HG03097 (cell line): ENCODE results near the gene GPR150.
A peak's percentile ranks its signal among the peaks of the same experiment; 100 is the strongest.
"Not testable (repeated sequence)": the region's sequence is repeated elsewhere in the genome, so short reads cannot be mapped to it uniquely, and the experiment has no call there.

Experiments used
- ATAC-seq: cut with Tn5 transposase; IDR thresholded peaks from one replicate; pipeline ENCODE4 v1.9.1; 2021; ENCODE audit not compliant: unreplicated experiment, low FRiP score

GPR150 gene

DNA sequence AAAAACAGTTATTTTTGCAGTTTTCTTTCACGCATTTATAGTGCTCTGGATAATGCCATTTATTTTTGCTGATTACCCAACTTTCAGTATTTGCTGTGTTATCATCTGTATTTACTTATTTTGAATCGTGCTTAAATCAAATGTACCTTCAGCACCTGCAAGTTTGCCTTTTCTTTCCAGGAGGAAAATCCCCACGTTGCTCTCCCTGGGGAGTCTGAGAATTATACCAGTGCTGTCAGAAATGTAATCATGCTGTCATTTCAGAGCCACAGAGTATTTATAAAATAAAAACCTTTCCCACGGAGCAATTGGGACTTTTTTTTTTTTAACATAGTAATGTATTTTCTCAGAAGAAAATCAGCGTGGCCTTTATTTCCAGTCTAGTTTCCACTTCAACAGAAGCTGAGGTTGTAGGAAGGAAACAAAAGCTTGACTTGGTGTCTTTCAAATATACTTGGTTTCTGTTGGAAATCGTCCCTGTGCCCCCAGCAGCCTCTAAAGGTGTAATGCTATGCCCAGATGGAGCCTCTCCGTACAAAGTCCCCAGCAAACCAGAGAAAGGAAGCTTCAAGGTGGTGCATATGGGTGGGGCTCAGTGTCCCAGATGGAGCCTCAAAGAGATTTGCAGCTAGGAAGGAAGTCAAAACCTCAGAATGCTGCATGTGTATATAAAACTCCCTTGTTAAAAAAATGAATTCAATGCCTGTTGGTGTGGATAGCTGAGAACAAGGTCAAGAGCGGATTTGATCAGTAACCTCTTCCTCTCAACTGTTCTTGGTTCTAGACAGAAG lies 2.1 kb downstream of the GPR150 start:
- no peak for ATAC-seq

DNA sequence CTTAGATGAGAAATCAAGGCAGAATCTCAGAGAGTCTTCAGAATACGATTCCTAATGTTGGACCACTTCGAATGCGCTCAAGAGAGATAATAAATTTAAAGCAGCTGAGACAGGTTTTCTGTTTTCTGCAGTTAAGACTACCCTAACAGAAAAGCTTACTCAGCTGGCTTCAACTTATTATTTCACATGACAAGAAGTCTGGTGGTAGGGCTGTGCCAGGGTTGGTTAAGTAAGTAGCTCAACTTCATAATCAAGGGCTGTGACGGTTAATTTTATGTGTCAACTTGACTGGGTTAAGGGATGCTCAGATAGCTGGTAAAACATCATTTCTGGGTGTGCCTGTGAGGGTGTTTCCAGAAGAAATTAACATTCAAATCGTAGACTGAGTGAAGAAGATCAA lies 3.8 kb downstream of the GPR150 start:
- ATAC-seq = no peak

DNA sequence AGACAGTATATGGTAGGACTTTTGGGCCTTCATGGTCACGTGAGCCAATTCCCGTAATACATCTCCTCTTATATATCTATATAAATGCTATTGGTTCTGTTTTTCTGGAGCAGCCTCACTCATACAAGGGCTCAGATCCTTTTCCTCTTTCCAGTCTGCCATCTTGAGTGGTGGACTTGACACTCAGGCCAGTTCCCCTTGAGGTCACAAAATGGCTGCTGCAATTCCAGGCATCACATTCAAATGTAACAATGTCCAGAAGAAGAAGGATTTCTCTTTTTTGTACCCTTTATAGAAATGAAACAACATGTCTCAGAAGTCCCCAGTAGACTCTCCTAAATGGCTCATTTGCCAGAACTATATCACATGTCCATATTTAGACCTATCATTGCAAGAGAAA lies 4.5 kb downstream of the GPR150 start:
- ATAC-seq = no peak

DNA sequence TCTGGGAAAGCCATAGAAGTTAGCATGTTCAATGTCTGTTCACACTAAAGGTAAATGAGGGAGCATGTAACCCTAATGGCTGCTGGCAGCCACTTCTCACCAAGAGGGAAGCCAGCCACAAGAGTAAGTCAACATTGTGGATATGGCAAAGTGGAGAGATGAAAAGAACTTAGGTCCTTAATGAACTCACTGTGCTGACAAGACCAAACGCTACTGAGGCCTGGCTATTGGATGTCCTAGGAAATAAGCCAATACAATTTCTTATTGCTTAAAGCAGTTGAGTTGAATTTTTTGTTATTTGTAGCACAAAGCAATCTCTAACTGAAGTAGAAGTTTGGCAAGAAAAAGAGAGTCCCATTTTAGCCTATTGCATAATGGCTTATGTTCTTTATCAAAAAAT lies 6.8 kb downstream of the GPR150 start:
- ATAC-seq = no peak

DNA sequence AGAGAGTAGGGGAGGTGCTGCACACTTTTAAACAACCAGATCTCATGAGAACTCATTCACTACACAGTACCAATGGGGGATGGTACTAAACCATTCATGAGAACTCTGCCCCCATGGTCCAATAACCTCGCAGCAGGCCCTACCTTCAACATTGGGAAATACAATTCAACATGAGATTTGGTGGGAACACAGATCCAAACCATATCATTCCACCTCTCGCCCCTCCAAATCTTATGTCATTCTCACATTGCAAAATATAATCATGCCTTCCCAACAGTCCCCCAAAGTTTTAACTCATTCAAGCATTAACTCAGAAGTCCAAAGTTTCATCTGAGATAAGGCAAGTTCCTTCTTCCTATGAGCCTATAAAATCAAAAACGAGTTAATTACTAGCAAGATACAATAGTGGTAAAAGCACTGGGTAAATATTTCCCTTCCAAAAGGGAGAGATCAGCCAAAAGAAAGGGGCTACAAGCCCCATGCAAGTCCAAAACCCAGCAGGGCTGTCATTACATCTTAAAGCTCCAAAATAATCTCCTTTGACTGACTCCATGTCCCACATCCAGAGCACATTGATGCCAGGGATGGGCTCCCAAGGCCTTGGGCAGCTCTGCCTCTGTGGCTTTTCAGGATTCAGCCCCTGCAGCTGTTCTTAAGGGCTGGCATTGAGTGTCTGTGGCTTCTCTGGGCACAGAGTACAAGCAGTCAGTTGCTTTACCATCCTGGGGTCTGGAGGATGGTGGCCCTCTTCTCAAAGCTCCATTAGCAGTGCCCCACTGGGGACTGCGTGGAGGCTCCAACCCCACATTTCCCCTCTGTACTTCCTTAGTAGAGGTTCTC lies 8.3 kb downstream of the GPR150 start:
- no peak for ATAC-seq

DNA sequence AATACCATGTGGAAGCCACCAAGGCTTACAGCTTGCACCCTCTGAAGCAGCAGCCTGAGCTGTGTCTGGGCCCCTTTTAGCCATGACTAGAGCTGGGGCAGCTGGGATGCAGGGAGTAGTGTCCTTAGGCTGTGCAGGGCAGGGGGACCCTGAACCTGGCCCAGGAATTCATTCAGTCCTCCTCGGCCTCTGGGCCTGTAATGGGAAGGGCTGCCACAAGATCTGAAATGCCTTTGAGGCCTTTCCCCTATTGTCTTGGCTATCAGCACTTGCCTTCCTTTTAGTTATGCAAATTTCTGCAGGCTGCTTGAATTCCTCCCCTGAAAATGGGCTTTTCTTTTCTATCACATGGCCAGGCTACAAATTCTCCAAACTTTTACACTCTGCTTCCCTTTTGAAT lies 9.0 kb downstream of the GPR150 start:
- no peak for ATAC-seq

DNA sequence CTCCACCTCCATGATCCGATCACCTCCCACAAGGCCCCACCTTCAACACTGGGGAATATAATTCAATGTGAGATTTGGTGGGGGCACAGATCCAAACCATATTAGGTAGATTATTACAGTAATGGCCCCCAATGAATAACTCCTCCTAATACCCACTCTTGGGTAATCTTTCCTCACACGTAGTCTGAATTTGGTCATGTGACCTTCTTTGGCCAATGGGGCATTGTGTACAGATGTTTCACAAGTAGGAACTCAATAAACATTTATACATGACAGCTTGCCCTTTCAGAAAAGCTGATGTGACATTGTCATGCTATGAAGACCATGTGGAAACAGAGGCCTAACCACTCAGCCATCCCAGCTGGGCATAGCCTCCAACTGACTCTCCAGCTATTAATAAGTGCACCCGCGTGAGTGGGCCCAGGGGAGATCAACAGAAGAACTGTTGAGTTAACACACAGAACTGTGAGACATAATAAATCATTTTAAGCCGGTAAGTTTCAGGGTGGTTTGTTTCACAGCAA lies 10.6 kb downstream of the GPR150 start:
- no peak for ATAC-seq

DNA sequence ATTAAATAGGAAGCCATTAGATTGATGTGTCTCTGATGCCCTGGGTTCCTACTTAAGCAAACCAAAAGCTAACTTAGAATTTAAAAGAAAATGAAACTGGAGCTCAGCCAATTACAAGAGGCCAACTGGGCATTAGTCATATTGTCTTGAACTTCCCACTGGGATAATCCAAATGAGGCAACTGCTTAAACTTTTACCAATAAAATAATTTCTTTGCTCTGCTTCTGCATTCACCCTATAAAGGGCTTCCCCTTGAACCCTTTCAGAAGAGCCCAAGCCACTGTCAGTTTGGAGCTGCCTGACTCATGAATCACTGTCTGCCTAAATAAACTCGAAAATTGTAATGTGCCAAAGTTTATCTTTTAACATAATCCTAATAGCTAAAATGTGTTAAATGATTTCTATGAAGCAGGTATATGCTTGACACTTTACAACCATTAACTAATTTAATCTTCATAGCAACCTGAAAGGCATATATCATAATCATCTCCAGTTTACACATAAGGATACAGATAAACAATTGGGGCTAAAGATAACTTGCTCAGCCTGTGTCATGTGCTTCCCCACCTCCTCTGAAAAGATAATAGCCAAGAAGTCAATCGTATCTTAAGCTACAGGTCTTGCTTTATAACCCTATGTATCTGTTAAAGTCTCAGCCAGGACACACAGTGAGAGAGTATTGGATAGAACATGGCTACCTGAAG lies 11.5 kb downstream of the GPR150 start:
- ATAC-seq = no peak

DNA sequence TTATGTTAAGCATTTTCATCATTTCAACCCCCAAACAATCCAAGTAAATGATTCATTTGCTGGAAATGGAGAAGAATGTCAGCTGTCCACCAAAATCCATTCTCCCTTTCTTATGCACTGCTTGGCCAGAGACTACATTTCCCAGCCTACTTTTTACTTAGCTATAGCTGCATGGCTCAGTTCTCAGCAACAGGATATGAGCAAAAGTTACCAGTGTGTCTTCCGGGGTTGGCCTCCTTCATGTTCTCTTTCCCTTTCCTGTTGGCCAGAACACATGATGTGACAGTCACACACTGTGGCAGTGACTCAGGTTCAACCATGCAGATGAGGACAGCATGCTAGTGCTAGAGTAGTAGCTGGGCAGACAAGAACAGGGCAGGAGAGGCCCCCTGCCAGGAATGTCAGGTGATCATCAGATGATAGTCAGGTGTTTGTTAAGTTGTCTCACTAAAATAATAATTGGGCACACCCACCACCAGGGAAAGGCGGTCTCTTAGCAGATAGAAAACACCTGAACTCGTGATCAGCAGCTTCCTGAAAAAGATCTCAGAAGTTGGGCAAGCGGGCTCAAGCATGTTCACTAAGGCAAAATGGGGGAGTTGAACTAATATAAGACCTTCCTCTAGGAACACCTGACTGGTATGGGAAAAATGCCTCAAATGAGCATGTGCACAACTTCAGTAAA lies 12.2 kb downstream of the GPR150 start:
- ATAC-seq = peak; percentile 84

DNA sequence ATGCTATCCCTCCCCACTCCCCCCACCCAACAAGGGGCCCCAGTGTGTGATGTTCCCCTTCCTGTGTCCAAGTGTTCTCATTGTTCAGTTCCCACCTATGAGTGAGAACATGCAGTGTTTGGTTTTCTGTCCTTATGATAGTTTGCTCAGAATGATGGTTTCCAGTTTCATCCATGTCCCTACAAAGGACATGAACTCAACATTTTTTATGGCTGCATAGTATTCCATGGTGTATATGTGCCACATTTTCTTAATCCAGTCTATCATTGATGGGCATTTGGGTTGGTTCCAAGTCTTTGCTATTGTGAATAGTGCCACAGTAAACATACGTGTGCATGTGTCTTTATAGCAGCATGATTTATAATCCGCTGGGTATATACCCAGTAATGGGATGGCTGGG lies 13.1 kb downstream of the GPR150 start:
- ATAC-seq = not testable (repeated sequence)

DNA sequence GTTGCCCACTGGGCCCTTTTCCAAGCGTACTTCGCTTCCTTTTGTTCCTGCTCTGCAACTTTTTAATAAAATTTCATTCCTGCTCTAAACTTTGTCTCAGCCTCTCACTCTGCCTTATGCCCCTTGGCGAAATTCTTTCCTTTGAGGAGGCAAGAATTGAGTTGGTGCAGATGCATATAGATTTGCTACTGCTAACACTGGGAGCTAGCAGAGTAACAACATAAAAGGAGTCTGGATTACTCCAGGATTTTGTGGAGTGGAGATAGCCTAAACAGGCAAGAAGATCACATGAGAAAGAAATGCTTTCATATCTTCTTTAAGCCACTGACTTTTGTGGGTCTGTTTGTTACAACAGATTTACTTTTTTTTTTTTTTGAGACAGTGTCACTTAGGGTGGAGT lies 13.8 kb downstream of the GPR150 start:
- no peak for ATAC-seq

DNA sequence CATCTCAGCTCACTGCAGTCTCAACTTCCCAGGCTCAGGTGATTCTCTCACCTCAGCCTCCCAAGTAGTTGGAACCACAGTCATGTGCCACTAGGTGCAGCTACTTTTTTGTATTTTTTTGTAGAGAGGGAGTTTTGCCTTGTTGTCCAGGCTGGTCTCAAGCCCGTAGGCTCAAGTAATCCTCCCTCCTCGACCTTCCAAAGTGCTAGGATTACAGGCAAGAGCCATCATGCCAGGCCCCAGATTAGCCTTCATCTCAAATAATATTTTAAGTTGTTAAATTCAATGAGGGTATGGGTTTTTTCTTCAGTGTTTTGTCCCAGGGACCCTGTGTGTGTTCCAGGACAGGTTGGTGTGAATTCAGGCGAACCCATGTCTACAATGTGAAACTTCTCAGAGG lies 14.2 kb downstream of the GPR150 start:
- ATAC-seq = no peak

DNA sequence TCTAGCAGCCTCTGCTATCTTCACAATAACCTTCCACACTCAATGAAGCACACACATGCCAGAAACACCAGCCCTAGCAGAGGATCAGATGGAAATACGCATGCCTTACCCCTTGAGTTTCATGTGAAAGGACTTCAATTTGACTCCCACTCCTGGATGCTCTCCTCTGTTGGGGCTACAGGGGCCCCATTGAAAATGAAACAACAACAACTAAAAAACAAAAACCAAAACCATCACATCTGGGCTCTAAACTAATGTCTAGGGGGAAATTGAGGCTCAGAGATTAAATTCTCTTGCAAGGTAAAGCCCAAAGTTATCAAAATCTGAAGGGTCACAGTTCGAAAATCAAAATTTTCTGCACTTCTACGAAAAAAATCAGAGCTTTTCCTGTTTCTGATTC lies 18.7 kb downstream of the GPR150 start:
- ATAC-seq = no peak

DNA sequence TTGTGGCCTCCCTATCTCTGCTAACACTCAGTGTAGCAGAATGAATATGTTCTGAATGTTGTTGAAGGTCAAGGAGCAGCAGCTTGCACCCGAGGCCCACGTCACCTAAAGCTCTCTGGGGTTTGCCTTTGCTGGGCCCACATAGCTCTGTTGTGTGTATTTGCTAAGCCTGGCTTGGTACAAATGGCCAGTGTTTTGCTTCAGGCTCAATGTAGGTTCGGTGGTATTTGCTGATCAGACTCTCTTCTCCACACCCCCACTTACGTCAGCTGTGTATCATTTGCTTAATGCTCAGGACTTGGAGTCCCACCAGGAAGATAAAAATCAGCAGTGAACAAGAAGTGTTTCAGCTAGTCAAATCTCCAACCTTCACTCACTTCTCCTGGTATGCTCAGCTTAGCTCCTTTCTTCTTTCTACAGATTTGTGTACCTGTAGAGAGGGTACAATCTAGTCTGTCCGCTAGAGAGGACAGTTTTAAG lies 21.9 kb downstream of the GPR150 start:
- ATAC-seq = no peak

DNA sequence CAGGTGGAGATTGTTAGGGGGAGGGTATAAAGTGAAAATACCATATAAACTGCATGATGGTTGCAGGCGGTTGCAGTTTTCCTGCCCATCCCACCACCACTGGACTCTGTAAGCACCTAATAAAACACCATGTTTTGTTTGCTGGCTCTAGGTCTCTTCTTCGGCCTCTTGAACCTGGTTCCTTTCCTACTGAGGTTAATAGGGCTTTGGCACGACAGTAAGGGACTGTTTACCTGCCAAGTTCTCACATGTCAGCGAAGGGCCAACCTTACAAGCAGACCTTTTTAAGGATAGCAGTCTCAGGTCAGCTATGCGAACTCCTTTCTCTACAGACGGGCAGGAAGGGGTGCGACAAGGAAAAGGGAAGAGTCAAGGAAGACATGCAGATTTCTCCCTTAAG lies 23.3 kb downstream of the GPR150 start:
- ATAC-seq = no peak

DNA sequence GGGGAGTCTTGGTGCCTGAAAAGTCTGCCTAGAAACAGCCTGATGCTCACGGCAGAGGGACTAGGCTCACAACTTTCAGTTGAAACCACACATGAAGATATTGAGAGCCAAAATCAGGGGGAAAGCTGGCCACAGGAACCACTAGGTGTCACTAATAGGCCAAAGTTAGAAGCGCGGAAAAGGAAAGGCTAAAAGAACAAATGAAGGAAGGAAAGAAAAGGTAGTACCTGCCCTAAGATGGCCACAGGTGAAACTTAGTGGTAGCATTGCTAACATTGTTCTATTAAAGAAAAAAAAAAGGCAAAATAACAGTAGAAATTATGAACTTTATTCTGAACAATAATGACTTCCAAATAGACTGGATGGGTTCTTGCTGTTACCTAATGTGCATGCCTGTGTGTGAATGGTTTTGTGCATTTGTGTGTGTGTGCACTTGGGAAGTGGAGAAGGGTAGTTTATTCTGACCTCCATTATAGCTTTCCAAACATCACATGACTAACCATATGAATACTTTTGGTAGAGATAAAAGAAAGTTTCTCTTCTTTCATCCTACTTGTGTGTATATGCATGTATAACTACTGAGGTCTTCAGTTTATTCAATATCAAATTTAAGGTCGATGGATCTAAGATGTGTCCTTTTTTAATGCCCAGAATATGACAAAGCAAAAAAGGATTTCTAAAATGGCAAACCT lies 24.6 kb downstream of the GPR150 start:
- ATAC-seq = no peak

DNA sequence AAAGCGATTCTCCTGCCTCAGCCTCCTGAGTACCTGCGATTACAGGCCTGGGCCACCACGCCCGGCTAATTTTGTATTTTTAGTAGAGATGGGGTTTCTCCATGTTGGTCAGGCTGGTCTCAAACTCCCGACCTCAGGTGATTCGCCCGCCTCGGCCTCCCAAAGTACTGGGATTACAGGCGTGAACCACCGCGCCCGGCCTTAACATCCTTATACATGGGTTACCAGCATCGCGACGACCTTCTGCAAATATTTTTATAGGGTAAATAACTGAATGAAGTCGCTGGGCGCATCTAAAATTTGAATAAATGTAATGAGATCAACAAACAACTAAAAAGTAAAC lies 26.3 kb downstream of the GPR150 start:
- not testable (repeated sequence) for ATAC-seq

DNA sequence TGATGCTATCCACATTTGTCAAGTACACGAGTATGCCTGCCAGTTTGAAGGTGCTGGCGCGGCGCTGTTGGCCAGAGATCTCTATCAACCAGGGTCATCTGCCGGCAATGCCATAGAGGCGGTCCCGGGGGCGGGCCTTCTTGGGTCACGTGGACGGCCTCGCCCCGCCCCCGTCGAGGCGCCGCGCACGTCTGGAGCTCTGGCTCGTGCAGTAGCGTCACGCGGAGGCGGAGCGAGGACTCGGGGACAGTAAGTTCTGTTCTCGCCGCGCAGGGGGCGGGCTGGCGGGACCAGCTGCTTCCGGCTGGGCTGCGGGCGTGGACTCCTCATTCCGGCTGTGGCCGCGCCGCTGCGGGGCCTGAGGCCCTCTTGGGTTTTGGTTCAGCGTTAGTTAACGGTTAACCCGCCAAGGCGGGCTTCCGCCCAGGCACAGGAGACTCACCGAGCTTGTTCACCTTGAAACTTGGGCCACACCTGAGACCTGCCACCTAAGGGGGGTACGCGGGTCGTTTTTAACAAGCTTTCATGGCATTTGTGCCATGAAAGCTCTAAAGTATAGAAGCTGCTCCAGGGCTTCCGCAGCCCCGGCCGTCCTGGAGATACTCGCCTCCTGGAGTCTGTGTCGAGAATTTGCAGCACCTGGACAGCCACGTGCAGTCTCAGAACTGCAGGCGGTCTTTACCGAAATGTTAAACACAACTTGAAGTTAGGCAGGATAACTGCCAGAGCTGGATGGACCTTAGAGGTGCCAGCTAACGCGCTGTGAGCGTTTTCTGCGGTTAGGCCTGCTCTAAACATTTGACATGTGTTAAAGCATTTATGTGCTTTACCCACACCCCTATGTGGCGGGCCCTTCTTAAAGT lies 26.9 kb downstream of the GPR150 start, which contains the start of gene RFESD:
RFESD (plus strand) TSS at position 209 of the 863 bp plus-strand sequence. CDS start 5,495 bp downstream, outside the sequence.
- ATAC-seq = peak; percentile 98
